Common myeloid progenitor, CD34-positive (primary cell): Measurements from ENCODE around the gene PLD4.
"Not testable (repeated sequence)": the region's sequence is repeated elsewhere in the genome, so short reads cannot be mapped to it uniquely, and the experiment has no call there.

Experiments used
- CTCF ChIA-PET: fragments of 350-600 bp; sonication (Branson Sonifier 250); formaldehyde crosslinking; loops from one replicate; lab custom pipeline; 2021; ENCODE audit warnings: antibody characterized with exemption; lab: Charles Lee
- POLR2A ChIA-PET: fragments of 350-600 bp; sonication (Branson Sonifier 250); formaldehyde crosslinking; loops from one replicate; lab custom pipeline; 2021; ENCODE audit warnings: antibody characterized with exemption; lab: Charles Lee
- DNase-seq, 3 donors: peaks; one replicate each; pipeline versions ENCODE4 v3.0.0 to v3.0.0-alpha.2; 2013
- H3K27ac ChIP-seq, 2 experiments: 1 replicate in 1 of 2; 2 replicates in 1 of 2; pipeline ENCODE4 v1.7.0; 2013; ENCODE audit warnings: inconsistent platforms in 2 of 2, low read length in 2 of 2, mild to moderate bottlenecking in 2 of 2, low read depth in 1 of 2, moderate library complexity in 1 of 2; ENCODE audit not compliant: severe bottlenecking in 2 of 2, insufficient read depth in 1 of 2, poor library complexity in 1 of 2
- H3K27me3 ChIP-seq, 5 experiments: replicated peaks in 2 of 5; 1 replicate in 3 of 5; 2 replicates in 2 of 5; pipeline versions ENCODE4 v1.6.1 to v1.7.0; 2013; ENCODE audit warnings: low read length in 4 of 5, mild to moderate bottlenecking in 2 of 5, moderate library complexity in 2 of 5, inconsistent platforms in 1 of 5; ENCODE audit not compliant: insufficient read depth in 5 of 5, control insufficient read depth in 4 of 5
- H3K36me3 ChIP-seq, 4 experiments: 1 replicate in 2 of 4; 2 replicates in 2 of 4; pipeline versions ENCODE4 v1.6.1 to v1.7.0; 2013; ENCODE audit warnings: low read length in 3 of 4, control low read depth in 1 of 4, mild to moderate bottlenecking in 1 of 4; ENCODE audit not compliant: control insufficient read depth in 4 of 4, insufficient read depth in 4 of 4
- H3K4me1 ChIP-seq, 4 experiments: 1 replicate in 3 of 4; 2 replicates in 1 of 4; pipeline versions ENCODE4 v1.6.1 to v1.7.1; 2013; ENCODE audit warnings: low read length in 3 of 4, mild to moderate bottlenecking in 3 of 4, control low read depth in 1 of 4, inconsistent platforms in 1 of 4, moderate library complexity in 1 of 4; ENCODE audit not compliant: control insufficient read depth in 4 of 4, insufficient read depth in 4 of 4; ENCODE audit errors: control extremely low read depth in 1 of 4
- H3K4me3 ChIP-seq, 7 experiments: 1 replicate in 4 of 7; 2 replicates in 3 of 7; pipeline versions ENCODE4 v1.5.1 to v1.7.0; 2013; ENCODE audit warnings: mild to moderate bottlenecking in 7 of 7, low read length in 6 of 7, moderate library complexity in 6 of 7, inconsistent platforms in 2 of 7, low read depth in 2 of 7, control low read depth in 1 of 7; ENCODE audit not compliant: insufficient read depth in 4 of 7, control insufficient read depth in 1 of 7; ENCODE audit errors: extremely low read depth in 1 of 7
- H3K9me3 ChIP-seq, 5 experiments: 1 replicate in 4 of 5; 2 replicates in 1 of 5; pipeline versions ENCODE4 v1.6.1 to v1.7.1; 2013; ENCODE audit warnings: low read length in 4 of 5, mild to moderate bottlenecking in 2 of 5, inconsistent platforms in 1 of 5, low read depth in 1 of 5, moderate library complexity in 1 of 5; ENCODE audit not compliant: control insufficient read depth in 4 of 5, insufficient read depth in 2 of 5; ENCODE audit errors: control extremely low read depth in 1 of 5
- WGBS: methylation state at CpG from one replicate; pipeline ENCODE4 v1.1.5; 2013; ENCODE audit not compliant: insufficient coverage; 5-methylcytosine and 5-hydroxymethylcytosine counted together

The PLD4 gene

GRCh38 chr14:104882991-104883660 lies 41.6 kb upstream of the PLD4 start:
- no peak overlapping the region for H3K27ac ChIP-seq
- POLR2A ChIA-PET, result no interaction called here

GRCh38 chr14:104883681-104884361 lies 40.9 kb upstream of the PLD4 start:
- H3K4me3 ChIP-seq, result no peak overlapping the region
- no peak for DNase-seq
- CTCF ChIA-PET, result interaction anchor here (0.9 kb wide), 1 partner anchor 9 kb away, joined by 3 read pairs; no protein-coding TSS in a partner anchor
- H3K36me3 ChIP-seq, result no peaks in the 10 kb centered on the region
- no peak overlapping the region for H3K27ac ChIP-seq
- H3K4me1 ChIP-seq, result no peaks in the 10 kb centered on the region
- H3K27me3 ChIP-seq, result no peaks in the 10 kb centered on the region
- 96% methylated on average over 45 of the region's 49 CpGs for WGBS
- no peaks in the 10 kb centered on the region for H3K9me3 ChIP-seq
- POLR2A ChIA-PET, result no interaction called here

More at GRCh38 chr14:104882991-104883660, 41.6 kb upstream of the PLD4 start:
- Histone ChIP-seq H3K9me3 (no peaks in the 10 kb centered on the region), H3K4me1 (no peaks in the 10 kb centered on the region), H3K27me3 (no peaks in the 10 kb centered on the region), H3K36me3 (no peaks in the 10 kb centered on the region), H3K4me3 (no peak overlapping the region)
- no peak for DNase-seq
- CTCF ChIA-PET, result interaction anchor here (0.9 kb wide), 1 partner anchor 9 kb away, joined by 3 read pairs; no protein-coding TSS in a partner anchor
- 91% methylated on average over 33 of the region's 38 CpGs for WGBS

- H3K4me1 ChIP-seq, H3K4me3 ChIP-seq, H3K36me3 ChIP-seq, POLR2A ChIA-PET, CTCF ChIA-PET, H3K27me3 ChIP-seq, H3K9me3 ChIP-seq, DNase-seq, H3K27ac ChIP-seq: not testable (repeated sequence)
- 87% methylated on average over 12 of the region's 34 CpGs for WGBS
These were observed 40.3 kb upstream of the PLD4 start for GRCh38 chr14:104884381-104884780.

- H3K4me3 ChIP-seq, result no peak overlapping the region
- H3K36me3 ChIP-seq, result no peaks in the 10 kb centered on the region
- DNase-seq, result no peak
- WGBS, result 95% methylated on average over 38 of the region's 38 CpGs
- ChIA-PET CTCF (no interaction called here), POLR2A (no interaction called here)
- no peaks in the 10 kb centered on the region for H3K4me1 ChIP-seq
- H3K27ac ChIP-seq, result no peak overlapping the region
- no peaks in the 10 kb centered on the region for H3K9me3 ChIP-seq
- no peaks in the 10 kb centered on the region for H3K27me3 ChIP-seq
These were observed 39.4 kb upstream of the PLD4 start for GRCh38 chr14:104885031-104885972.

GRCh38 chr14:104885973-104886689 lies 38.5 kb upstream of the PLD4 start:
- Histone ChIP-seq H3K36me3 (no peaks in the 10 kb centered on the region), H3K9me3 (no peaks in the 10 kb centered on the region), H3K4me3 (no peak overlapping the region), H3K27me3 (no peaks in the 10 kb centered on the region), H3K27ac (no peak overlapping the region), H3K4me1 (no peaks in the 10 kb centered on the region)
- ChIA-PET POLR2A (no interaction called here), CTCF (no interaction called here)
- WGBS, result 93% methylated on average over 40 of the region's 40 CpGs
- no peak for DNase-seq

GRCh38 chr14:104886690-104887622 lies 37.7 kb upstream of the PLD4 start:
- POLR2A ChIA-PET, result no interaction called here
- CTCF ChIA-PET, result no interaction called here
- no peak for DNase-seq
- no peak overlapping the region for H3K27ac ChIP-seq
- no peaks in the 10 kb centered on the region for H3K4me1 ChIP-seq
- H3K4me3 ChIP-seq, result no peak overlapping the region
- H3K27me3 ChIP-seq, result no peaks in the 10 kb centered on the region
- no peaks in the 10 kb centered on the region for H3K9me3 ChIP-seq
- 96% methylated on average over 48 of the region's 59 CpGs for WGBS
- no peaks in the 10 kb centered on the region for H3K36me3 ChIP-seq
